Measurements from ENCODE around the gene ABCC5.

GRCh38 chr3:184011230-184011876 is 6.3 kb downstream of the ABCC5 start:
- TF ChIP-seq CTCF (IDR thresholded peaks at IDR 0.05) (no peak), POLR2A (IDR thresholded peaks at IDR 0.05) (no peak)

Measured in uterus (tissue), 2 donors.